Measurements from ENCODE around the gene AK9. TPM values are rescaled to one million over a fixed set of nuclear protein-coding genes. Genes with fewer than 3 reads are reported as not detected.
"Not testable (repeated sequence)": the region's sequence is repeated elsewhere in the genome, so short reads cannot be mapped to it uniquely, and the experiment has no call there.

The AK9 gene
- total RNA-seq, 1 donor from 2014 or later: 4.2 TPM

- DNase-seq (ENCODE audit: low read depth in 2 of 2): peak; percentile 90
These were observed 207.9 kb downstream of the AK9 start, which contains the start of gene ZBTB24 for GRCh38 chr6:109482905-109483734. TSS of gene ZBTB24 (minus strand) at chr6:109483219. CDS start at chr6:109482026, 1,193 bp downstream.

GRCh38 chr6:109480993-109481480, 210.0 kb downstream of the AK9 start:
- no peak for DNase-seq (ENCODE audit: low read depth in 2 of 2)

- no peak for DNase-seq (ENCODE audit: low read depth in 2 of 2)
These were observed 212.0 kb downstream of the AK9 start for GRCh38 chr6:109478841-109479624.

- no peak for DNase-seq (ENCODE audit: low read depth in 2 of 2)
These were observed 212.7 kb downstream of the AK9 start for GRCh38 chr6:109478222-109478805.

GRCh38 chr6:109477725-109478124, 213.3 kb downstream of the AK9 start:
- no peak for DNase-seq (ENCODE audit: low read depth in 2 of 2)

GRCh38 chr6:109477184-109477583, 213.8 kb downstream of the AK9 start:
- no peak for DNase-seq (ENCODE audit: low read depth in 2 of 2)

GRCh38 chr6:109475625-109476024, 215.4 kb downstream of the AK9 start:
- no peak for DNase-seq (ENCODE audit: low read depth in 2 of 2)

- DNase-seq (ENCODE audit: low read depth in 2 of 2): no peak
These were observed 216.0 kb downstream of the AK9 start for GRCh38 chr6:109474995-109475394.

GRCh38 chr6:109473120-109473519, 217.9 kb downstream of the AK9 start:
- no peak for DNase-seq (ENCODE audit: low read depth in 2 of 2)

GRCh38 chr6:109472132-109472995, 218.6 kb downstream of the AK9 start:
- DNase-seq (ENCODE audit: low read depth in 2 of 2): no peak

GRCh38 chr6:109471105-109471810, 219.7 kb downstream of the AK9 start:
- DNase-seq (ENCODE audit: low read depth in 2 of 2): no peak

- DNase-seq (ENCODE audit: low read depth in 2 of 2): no peak
These were observed 221.3 kb downstream of the AK9 start for GRCh38 chr6:109469591-109470189.

- DNase-seq (ENCODE audit: low read depth in 2 of 2): no peak
These were observed 223.3 kb downstream of the AK9 start for GRCh38 chr6:109467696-109468095.

GRCh38 chr6:109466212-109466923, 224.6 kb downstream of the AK9 start:
- no peak for DNase-seq (ENCODE audit: low read depth in 2 of 2)

- DNase-seq (ENCODE audit: low read depth in 2 of 2): no peak
These were observed 225.2 kb downstream of the AK9 start for GRCh38 chr6:109465772-109466171.

- DNase-seq (ENCODE audit: low read depth in 2 of 2): no peak
These were observed 229.1 kb downstream of the AK9 start for GRCh38 chr6:109461733-109462526.

GRCh38 chr6:109461205-109461604, 229.8 kb downstream of the AK9 start:
- DNase-seq (ENCODE audit: low read depth in 2 of 2): not testable (repeated sequence)

GRCh38 chr6:109460161-109460829, 230.7 kb downstream of the AK9 start:
- DNase-seq (ENCODE audit: low read depth in 2 of 2): no peak
